Transverse colon (tissue), 4 donors: ENCODE results near the gene VPS37D. TPM values are rescaled to one million over a fixed set of nuclear protein-coding genes. Genes with fewer than 3 reads are reported as not detected.

Experiments used
- DNase-seq: peaks from one replicate; pipeline ENCODE4 v3.0.0-alpha.2; 2019
- H3K27ac ChIP-seq, 4 donors: fragments of 200-600 bp; sonication (generic); 2 replicates each; pipeline ENCODE4 v1.5.1; 2016 to 2018; ENCODE audit warnings: inconsistent platforms in 4 of 4
- H3K27me3 ChIP-seq: fragments of 200-600 bp; sonication (generic); 2 replicates; pipeline ENCODE4 v1.5.1; 2017; ENCODE audit warnings: inconsistent platforms
- H3K36me3 ChIP-seq, 4 donors: fragments of 200-600 bp; sonication (generic); 2 replicates each; pipeline ENCODE4 v1.5.1; 2017 to 2019; ENCODE audit warnings: inconsistent platforms in 4 of 4
- H3K4me1 ChIP-seq, 4 donors: fragments of 200-600 bp; sonication (generic); 2 replicates each; pipeline ENCODE4 v1.5.1; 2017 to 2020; ENCODE audit warnings: inconsistent platforms in 4 of 4
- H3K4me3 ChIP-seq, 4 donors: fragments of 200-600 bp; sonication (generic); 1 replicate in 1 of 4; 2 replicates in 3 of 4; pipeline versions ENCODE4 v1.5.1 to v1.6.1; 2017 to 2019; ENCODE audit warnings: inconsistent platforms in 4 of 4
- H3K9me3 ChIP-seq, 2 donors: fragments of 200-600 bp; sonication (generic); 2 replicates each; pipeline ENCODE4 v1.5.1; 2017 to 2019; ENCODE audit warnings: inconsistent platforms in 2 of 2
- CTCF ChIP-seq, 5 experiments: fragments of 200-600 bp in 3 of 5; fragments of 450-650 bp in 2 of 5; sonication (generic) in 3 of 5; IDR thresholded peaks; 1 replicate in 2 of 5; 2 replicates in 3 of 5; pipeline ENCODE4 v1.5.1; 2016 to 2017; ENCODE audit warnings: antibody characterized with exemption in 5 of 5, inconsistent platforms in 3 of 5, mild to moderate bottlenecking in 2 of 5, moderate library complexity in 1 of 5
- EP300 ChIP-seq: sonication (generic); formaldehyde crosslinking; IDR thresholded peaks from one replicate; pipeline ENCODE4 v1.6.1; 2017; ENCODE audit warnings: antibody characterized with exemption, low read depth
- POLR2A ChIP-seq: fragments of 450-650 bp; IDR thresholded peaks from one replicate; pipeline ENCODE4 v1.6.1; 2016; ENCODE audit warnings: antibody characterized with exemption, mild to moderate bottlenecking, moderate library complexity
- POLR2AphosphoS5 ChIP-seq, 3 donors: sonication (generic); formaldehyde crosslinking; IDR thresholded peaks; one replicate each; pipeline ENCODE4 v1.6.1; 2016; ENCODE audit warnings: antibody characterized with exemption in 3 of 3
- WGBS, 2 donors: methylation state at CpG; one replicate each; pipeline ENCODE4 v1.1.5; 2018; ENCODE audit warnings: low coverage in 1 of 2; 5-methylcytosine and 5-hydroxymethylcytosine counted together
- in situ Hi-C, 4 donors: fragments of 200-750 bp; cut with MboI; loops; one replicate each; pipeline versions ENCODE4 v1.15.0 to v1.15.1; 2017; ENCODE audit warnings: low sequenced_read_pairs in 3 of 4, low pct_ligation_motif_present in 1 of 4, low pct_unique_long_range_greater_than_20kb in 1 of 4
- intact Hi-C: fragments of 100-400 bp; cut with DNase I; formaldehyde crosslinking; loops from one replicate; pipeline ENCODE4 v1.15.1; 2023; ENCODE audit warnings: low total_unique reads
- total RNA-seq, 4 donors: library from RNA; depleted of rRNA; stranded (reverse); fragments of >200 nt; gene quantifications; one replicate each; pipeline ENCODE4 v1.1.0, GENCODE V29; 2016

The VPS37D gene
- total RNA-seq, 4 donors from 2014 or later, result 0.82 to 3.5 TPM; not detected in 2

DNA sequence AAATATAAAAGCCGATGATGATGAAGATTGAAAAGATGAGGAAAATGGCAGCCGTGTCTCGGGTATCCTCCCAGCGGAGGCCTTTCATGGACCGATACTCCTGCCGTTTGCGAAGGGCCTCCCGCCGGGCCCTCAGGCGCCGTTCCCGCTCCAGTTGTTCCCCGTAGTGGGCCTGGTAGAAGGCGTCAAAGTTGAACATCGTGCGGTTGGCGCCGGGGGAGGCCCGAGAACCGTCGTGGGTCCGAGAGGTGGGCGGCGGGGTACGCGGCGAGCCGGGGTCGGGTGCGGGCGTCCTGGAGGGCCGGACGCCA, 15.1 kb downstream of the VPS37D start:
- in situ Hi-C loops, result no loop called here
- Histone ChIP-seq H3K36me3 (no peaks in the 10 kb centered on the region), H3K27ac (peak overlapping the region; percentile 81 to 94 (median 86)), H3K4me1 (peaks cover 13 to 36% (median 27%) of the 10 kb centered on the region in 4 donors), H3K27me3 (no peaks in the 10 kb centered on the region), H3K9me3 (no peaks in the 10 kb centered on the region), H3K4me3 (peak overlapping the region; percentile 50 to 94 (median 84))
- WGBS, 2 donors, result 0% methylated on average over 1 to 33 of the region's 33 CpGs
- TF ChIP-seq POLR2A (no peak), POLR2AphosphoS5 (IDR thresholded peaks at IDR 0.05) (no peak), CTCF (IDR thresholded peaks at IDR 0.05) (no peak), EP300 (no peak)
- DNase-seq, result no peak
- intact Hi-C loops, result loop anchor here (10.0 kb wide), 1 partner anchor 52 kb away; the partner anchor contains the start of gene ABHD11

GRCh38 chr7:73683056-73683787, 15.6 kb downstream of the VPS37D start, which contains the start of the genes BUD23 and DNAJC30:
TSS of gene BUD23 (plus strand) at chr7:73683597. CDS start at chr7:73683626, 29 bp downstream.
TSS of gene DNAJC30 (minus strand) at chr7:73683453. CDS start at chr7:73683423, 30 bp downstream.
- Histone ChIP-seq H3K36me3 (no peaks in the 10 kb centered on the region), H3K9me3 (no peaks in the 10 kb centered on the region), H3K4me3 (peak within 1 kb of the TSS; percentile 50 to 94 (median 84)), H3K27me3 (no peaks in the 10 kb centered on the region), H3K4me1 (peaks cover 13 to 36% (median 27%) of the 10 kb centered on the region in 4 donors), H3K27ac (peak within 1 kb of the TSS; percentile 81 to 94 (median 86))
- in situ Hi-C loops (no loop called here), intact Hi-C loops (loop anchor here (10.0 kb wide), 1 partner anchor 52 kb away; the partner anchor contains the start of gene ABHD11)
- TF ChIP-seq POLR2A (peak; percentile 77), EP300 (no peak), POLR2AphosphoS5 (IDR thresholded peaks at IDR 0.05) (peak; percentile 58 to 83 (median 82)), CTCF (IDR thresholded peaks at IDR 0.05) (peak in 2 of 5 experiments; percentile 9 to 44)
- peak; percentile 98 for DNase-seq
- WGBS, 2 donors, result 0% methylated on average over 34 of the region's 68 CpGs; no CpG with 5 or more reads in 1 of the 2 donors

DNA sequence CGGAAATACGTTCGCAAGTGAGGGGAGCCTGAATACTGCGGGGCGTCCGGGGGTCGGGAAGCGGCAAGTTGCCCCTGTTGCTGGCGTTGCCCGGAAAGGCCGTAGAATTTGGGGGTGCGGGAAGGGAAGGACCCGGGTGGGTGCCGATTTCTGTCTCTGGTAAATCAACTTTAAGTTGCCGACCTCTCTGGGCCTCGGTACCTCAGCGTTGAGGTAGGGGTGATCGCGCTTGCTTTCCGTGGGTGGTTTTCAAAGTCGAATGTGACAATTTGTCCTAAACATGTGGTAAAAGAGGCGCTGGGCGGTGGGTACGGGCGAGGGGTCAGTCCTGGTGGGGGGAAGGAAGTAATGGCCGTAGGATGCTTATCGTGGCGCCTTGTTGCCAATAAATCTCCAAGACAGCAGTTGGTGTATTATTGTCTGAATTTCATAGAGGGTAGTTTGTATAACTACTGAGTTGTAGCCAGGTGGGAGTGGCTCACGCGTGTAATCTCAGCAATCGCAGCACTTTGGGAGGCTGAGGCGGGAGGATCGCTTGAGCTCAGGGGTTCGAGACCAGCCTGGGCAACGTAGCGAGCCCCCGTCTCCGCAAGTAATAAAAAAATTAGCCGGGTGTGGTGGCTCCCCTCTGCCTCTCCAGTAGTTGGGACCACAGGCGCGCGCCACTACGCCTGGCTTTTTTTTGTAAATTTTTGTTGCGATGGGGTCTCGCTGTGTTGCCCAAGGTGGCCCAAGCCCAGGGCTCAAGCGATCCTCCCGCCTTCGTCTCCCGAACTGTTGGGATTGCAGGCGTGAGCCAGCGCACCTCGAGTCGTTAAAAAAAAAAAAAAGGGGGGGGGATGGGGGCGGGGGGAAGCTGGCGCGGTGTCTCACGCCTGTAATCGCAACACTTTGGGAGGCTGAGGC, 16.4 kb downstream of the VPS37D start:
- Histone ChIP-seq H3K36me3 (no peaks in the 10 kb centered on the region), H3K9me3 (no peaks in the 10 kb centered on the region), H3K27me3 (no peaks in the 10 kb centered on the region), H3K4me3 (peak overlapping the region; percentile 50 to 91 (median 84)), H3K27ac (peak overlapping the region; percentile 81 to 94 (median 86)), H3K4me1 (peaks cover 13 to 36% (median 27%) of the 10 kb centered on the region in 4 donors)
- 32 to 70% methylated on average over 11 to 58 of the region's 58 CpGs for WGBS, 2 donors
- intact Hi-C loops, result loop anchor here (10.0 kb wide), 1 partner anchor 51 kb away; the partner anchor contains the start of gene ABHD11
- in situ Hi-C loops, result no loop called here
- DNase-seq, result no peak
- TF ChIP-seq CTCF (IDR thresholded peaks at IDR 0.05), result no peak
- TF ChIP-seq POLR2A, result no peak
- no peak for TF ChIP-seq EP300
- no peak for TF ChIP-seq POLR2AphosphoS5 (IDR thresholded peaks at IDR 0.05)

- H3K27ac ChIP-seq, result no peak overlapping the region
- intact Hi-C loops (loop anchor here (10.0 kb wide), 1 partner anchor 49 kb away; the partner anchor contains the start of gene ABHD11), in situ Hi-C loops (no loop called here)
- H3K9me3 ChIP-seq, result no peaks in the 10 kb centered on the region
- TF ChIP-seq EP300, result no peak
- TF ChIP-seq POLR2A, result no peak
- no peak for TF ChIP-seq CTCF (IDR thresholded peaks at IDR 0.05)
- no peak for TF ChIP-seq POLR2AphosphoS5 (IDR thresholded peaks at IDR 0.05)
- 93 to 98% methylated on average over 2 to 18 of the region's 18 CpGs for WGBS, 2 donors
- H3K27me3 ChIP-seq, result no peaks in the 10 kb centered on the region
- H3K4me3 ChIP-seq, result no peak overlapping the region
- peaks cover 0 to under 1% (median 0%) of the 10 kb centered on the region in 4 donors for H3K36me3 ChIP-seq
- no peak for DNase-seq
- H3K4me1 ChIP-seq, result peaks cover 13 to 33% (median 27%) of the 10 kb centered on the region in 4 donors
These were observed 17.7 kb downstream of the VPS37D start for GRCh38 chr7:73685311-73685710.
